NCI-H2196 treated with DMSO at 0.1 percent for 48 hours (cell line): ENCODE measurements around the gene SAMD8.

Experiments used
- DNase-seq: peaks from one replicate; lab custom pipeline; 2025; ENCODE audit not compliant: unreplicated experiment; lab: John Stamatoyannopoulos, UW

SAMD8 gene

GRCh38 chr10:75084834-75085384 lies 26.5 kb upstream of the SAMD8 start:
- no peak for DNase-seq

DNA sequence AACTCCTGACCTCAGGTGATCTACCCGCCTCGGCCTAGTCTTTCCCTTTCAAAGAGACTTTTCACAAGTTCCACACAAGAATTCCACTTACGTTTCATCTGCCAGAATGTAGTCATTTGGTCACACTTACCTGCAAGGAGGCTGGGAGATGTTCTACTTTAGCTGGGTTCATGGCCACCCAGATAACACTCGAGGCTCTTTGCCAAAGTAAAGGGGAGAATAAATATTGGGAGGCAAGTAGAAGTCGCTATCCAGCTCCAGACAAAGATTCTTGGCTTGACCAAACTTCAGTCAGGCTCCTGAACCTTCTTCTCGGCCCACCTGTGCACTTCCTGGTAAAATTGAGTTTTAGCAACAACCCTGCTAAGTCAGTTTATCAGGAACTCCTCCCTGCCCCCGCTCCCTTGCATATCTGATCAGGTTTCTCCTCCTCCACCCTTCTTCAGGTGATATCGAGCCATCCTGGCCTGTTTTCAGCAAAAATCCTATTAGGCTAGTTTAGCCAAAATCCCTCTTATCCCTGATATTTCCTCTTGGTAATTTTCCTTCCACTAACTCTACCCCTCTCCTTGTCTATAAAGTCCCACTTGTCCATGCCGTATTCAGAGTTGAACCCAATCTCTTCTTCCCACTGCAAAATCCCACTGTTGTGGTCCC lies 25.1 kb upstream of the SAMD8 start:
- DNase-seq, result no peak

GRCh38 chr10:75088640-75089039 lies 22.8 kb upstream of the SAMD8 start:
- DNase-seq, result no peak

DNA sequence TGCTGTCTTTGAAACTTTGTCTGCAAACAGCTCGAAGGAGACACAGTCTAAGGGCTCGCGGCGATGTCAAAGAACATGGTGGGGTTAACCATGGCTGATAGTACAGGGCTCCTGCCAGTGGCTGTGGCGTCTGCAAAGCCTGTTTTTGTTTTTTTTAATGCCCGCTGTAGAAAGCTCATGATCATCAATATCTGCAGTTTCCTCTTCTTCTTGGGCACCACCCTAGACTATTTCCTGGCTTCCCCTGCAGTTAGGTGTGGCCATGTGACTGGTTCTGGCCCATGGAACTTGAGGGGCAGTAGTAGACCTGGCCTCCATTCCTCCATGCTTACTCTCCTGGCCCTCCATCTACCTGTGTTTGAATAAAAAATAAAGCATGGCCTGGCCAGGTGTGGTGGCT lies 21.8 kb upstream of the SAMD8 start:
- no peak for DNase-seq

- DNase-seq, result no peak
Measured at GRCh38 chr10:75091146-75091545, 20.3 kb upstream of the SAMD8 start.

DNA sequence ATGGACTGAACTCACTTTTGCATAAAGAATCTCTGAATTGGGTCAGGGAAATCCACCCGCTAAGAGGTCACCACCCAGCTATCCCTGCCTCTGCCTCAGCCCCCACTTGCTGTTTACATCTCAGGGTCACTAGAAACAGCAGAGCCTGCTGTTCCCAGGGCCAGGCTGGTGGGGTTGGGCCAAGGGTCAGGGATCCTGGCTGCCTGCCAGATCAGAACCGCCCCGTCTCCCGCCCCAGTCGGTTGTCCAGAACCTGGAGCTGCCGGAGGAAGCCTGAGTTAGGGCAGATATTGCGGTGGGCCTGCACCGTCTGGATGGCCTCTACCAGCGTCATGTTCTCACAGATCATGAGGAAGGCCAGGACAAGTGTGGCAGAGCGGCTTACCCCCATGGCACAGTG lies 17.0 kb upstream of the SAMD8 start:
- no peak for DNase-seq

DNA sequence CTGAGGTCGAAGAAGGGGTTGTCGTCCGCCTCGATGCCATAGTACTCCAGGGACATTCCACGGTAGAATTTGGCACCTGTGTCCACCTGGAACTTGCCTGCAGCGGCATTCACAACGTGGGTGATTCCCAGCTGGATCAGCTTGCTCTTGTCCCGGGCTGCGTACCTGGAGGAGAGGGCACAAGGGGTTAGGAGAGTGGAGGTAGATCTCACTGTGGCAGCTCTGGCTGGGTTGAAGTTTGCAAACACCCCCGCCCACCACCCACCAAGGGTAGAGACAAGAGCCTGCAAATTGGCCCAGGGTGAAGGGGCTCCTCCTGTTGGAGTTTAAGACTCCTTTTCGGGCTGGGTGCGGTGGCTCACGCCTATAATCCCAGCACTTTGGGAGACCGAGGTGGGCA lies 15.8 kb upstream of the SAMD8 start:
- no peak for DNase-seq

GRCh38 chr10:75096749-75097148 lies 14.7 kb upstream of the SAMD8 start:
- DNase-seq, result no peak

GRCh38 chr10:75097666-75098285 lies 13.7 kb upstream of the SAMD8 start:
- DNase-seq, result peak; percentile 30

DNA sequence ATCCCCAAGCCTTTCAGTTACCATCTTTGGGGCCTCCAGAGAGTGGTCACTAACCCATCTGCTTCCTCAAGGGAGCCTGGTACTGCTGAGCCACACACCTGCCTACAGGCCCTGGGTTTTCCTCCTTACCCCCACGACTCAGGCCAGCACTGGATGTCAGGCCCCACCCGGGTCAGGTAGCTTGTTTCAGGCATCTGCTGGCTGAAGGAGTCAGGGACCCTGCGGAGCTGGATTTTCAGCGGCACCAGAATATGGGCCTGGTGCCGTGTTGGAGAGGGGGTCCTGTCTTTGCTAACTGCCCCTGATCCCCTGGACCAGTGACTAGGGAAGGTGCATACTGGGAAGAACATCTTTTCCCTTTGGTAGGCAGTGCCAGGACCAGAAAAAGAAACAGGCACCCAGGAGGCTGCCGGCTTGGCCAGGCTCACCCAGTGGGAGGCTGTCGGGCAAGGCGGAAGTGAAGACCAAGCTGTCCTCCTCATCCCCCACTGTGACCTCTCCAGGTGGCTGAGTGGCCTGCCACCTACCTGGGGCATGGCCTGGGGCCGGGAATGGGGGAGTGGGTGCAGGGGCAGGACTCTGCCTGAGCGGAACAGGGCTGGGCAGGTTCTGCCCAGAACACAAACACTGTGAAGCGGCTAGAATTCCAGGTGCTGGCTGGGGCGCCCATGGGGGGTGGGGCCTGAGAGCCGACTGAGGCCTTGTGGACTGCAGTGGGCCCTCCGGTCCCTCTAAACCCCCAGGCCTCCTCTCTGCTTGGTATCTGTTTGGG lies 12.4 kb upstream of the SAMD8 start:
- no peak for DNase-seq

GRCh38 chr10:75099952-75100763 lies 11.3 kb upstream of the SAMD8 start:
- peak; percentile 52 for DNase-seq

GRCh38 chr10:75100764-75101291 lies 10.6 kb upstream of the SAMD8 start:
- DNase-seq, result no peak

GRCh38 chr10:75101416-75102251 lies 9.8 kb upstream of the SAMD8 start:
- DNase-seq, result no peak

GRCh38 chr10:75102830-75103673 lies 8.4 kb upstream of the SAMD8 start:
- no peak for DNase-seq

DNA sequence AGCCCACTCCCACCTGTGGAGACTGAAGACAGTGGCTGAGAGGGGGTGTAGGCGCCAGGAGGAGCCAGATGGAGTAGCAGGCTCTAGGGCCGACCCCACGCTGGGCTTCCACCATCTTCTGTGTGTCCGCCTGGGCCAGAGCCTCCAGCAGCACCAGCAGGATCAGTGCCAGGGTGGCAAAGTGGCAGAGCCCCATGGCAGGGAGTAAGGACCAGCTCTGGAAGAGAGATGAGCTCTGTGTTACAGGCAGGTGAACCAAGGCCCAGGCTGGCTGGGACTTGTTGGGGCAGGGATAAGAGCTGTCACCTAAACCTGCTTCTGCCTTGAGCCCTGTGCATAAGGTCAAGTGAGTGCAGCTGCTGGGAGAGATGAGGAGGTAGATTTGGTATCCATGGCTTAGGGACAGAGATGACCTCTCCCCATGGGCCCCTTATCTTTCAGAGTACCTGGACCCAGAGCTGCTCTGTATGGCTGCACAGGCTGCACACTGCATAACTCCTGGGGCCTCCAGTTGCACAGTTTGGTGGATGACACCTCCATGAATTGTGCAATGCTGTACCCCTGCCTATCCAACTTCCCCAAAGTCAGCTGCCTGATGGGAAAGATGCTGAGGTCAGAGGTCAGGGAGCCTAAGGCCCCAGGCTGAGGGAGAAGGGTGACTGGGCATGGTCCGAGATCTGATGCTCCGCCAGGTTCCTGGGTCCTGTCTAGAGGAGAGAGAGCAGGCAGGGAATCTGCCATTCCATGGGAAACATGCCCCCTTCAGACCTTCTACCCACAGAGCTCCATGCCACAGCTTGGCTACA lies 7.4 kb upstream of the SAMD8 start:
- DNase-seq, result no peak

- DNase-seq, result no peak
Measured at GRCh38 chr10:75104842-75105241, 6.6 kb upstream of the SAMD8 start.

DNA sequence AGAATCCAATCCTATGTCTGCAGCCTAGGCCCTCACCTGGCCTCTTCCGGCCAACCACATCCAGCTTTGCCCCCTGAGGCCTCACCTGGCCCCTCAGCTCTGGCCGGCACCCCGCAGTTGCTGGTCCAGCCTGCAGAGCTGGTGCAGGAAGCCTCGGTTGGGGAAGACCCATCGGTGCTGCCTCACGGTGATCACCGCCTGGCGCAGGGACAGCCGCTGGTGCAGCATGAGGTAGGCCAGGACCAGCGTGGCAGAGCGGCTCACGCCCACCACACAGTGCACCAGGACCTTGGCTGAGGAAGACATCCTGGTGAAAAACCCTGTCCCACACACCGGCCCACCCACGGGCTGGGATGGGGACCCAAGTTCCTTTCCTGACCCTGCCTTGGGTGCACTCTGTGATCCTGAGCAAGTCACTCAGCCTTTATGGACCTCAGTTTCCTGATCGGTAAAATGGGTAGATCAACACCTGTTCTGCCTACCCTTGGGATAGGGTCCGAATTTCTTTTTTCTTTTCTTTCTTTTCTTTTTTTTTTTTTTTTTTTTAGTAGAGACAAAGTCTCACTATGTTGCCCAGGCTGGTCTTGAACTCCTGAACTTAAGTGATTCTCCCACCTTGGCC lies 5.8 kb upstream of the SAMD8 start:
- no peak for DNase-seq

DNA sequence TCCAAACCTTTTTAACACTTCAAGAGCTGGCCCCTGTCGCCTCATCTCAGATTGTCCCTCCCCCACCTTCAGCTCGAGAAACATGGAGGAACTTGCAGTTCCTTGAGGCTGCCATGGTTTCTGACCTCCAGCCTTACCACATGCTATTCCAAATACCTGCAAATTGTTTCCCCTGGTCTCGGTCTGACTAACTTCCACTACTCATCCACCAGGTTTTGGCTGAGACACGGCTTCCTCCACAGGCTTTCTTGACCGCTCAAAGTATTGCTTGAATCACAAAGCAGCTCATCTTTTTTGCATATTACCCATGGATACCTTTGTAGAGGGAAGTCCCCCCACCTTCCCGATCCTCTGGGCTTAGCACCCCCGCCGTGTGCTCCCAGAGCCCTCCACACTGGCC lies 5.2 kb upstream of the SAMD8 start:
- DNase-seq, result no peak
